NCI-H1105 treated with DMSO at 0.1 percent for 48 hours (cell line): ENCODE measurements around the gene AKNA.
"Not testable (repeated sequence)": the region's sequence is repeated elsewhere in the genome, so short reads cannot be mapped to it uniquely, and the experiment has no call there.

Experiments used
- DNase-seq: peaks from one replicate; lab custom pipeline; 2025; lab: John Stamatoyannopoulos, UW

The AKNA gene

DNA sequence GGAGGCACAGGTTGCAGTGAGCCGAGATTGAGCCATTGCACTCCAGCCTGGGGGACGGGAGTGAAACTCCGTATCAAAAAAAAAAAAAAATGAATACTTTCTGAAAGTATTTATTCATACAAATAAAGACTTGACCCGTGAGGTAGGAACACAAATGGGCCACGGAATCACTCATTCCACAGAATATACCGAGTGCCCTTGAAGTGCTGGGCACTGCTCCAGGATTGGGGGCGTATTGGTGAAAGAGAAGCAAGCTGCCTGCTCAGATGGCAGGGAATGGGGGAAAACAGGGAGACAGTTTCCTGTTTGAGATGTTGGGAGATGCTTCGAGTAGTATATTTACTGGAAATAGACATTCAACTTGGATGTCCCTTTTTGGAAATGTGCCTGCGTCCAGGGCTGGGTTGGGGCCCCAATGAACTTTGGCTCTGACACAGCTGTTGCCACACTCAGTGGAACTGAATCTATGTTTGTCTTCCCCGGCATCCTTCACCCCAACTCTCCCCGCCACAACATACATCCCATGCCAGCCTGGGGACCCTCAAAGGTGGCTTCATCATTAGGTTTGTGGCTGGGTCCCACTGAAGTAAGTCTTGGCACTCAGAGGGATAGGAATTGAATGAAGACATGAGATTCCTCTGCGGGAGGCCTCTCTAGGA, 65.5 kb downstream of the AKNA start:
- DNase-seq = not testable (repeated sequence)

DNA sequence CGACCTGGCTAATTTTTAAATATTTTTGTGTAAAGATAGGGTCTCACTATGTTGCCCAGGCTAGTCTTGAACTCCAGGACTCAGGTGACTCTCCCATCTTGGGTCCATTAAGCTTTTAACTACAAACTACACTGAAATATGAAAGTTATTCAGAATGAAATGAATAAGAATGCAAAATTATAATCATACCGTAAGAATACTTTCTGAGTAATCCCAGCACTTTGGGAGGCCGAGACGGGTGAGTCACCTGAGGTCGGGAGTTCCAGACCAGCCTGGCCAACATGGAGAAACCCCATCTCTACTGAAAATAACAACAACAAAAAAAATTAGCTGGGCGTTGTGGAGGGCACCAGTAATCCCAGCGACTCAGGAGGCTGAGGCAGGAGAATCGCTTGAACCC, 66.0 kb downstream of the AKNA start:
- DNase-seq = no peak

DNA sequence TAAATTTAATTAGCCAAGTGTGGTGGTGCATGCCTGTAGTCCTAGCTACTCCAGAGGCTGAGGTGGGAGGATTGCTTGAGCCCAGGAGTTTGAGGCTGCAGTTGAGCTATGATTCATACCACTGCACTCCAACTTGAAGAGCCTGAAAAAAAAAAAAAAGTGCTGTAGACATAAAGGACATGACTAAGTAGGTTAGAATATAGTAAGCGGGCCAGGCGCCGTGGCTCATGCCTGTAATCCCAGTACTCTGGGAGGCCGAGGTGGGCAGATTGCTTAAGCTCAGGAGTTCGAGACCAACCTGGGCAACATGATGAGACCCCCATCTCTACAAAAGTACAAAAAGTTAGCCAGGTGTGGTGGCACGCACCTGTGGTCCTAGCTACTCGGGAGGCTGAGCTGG, 67.1 kb downstream of the AKNA start:
- DNase-seq = not testable (repeated sequence)

- peak; percentile 81 for DNase-seq
These were observed 68.6 kb downstream of the AKNA start for GRCh38 chr9:114319147-114319546.

- no peak for DNase-seq
These were observed 69.4 kb downstream of the AKNA start for GRCh38 chr9:114318416-114318815.

GRCh38 chr9:114317665-114318357, 70.0 kb downstream of the AKNA start:
- no peak for DNase-seq

DNA sequence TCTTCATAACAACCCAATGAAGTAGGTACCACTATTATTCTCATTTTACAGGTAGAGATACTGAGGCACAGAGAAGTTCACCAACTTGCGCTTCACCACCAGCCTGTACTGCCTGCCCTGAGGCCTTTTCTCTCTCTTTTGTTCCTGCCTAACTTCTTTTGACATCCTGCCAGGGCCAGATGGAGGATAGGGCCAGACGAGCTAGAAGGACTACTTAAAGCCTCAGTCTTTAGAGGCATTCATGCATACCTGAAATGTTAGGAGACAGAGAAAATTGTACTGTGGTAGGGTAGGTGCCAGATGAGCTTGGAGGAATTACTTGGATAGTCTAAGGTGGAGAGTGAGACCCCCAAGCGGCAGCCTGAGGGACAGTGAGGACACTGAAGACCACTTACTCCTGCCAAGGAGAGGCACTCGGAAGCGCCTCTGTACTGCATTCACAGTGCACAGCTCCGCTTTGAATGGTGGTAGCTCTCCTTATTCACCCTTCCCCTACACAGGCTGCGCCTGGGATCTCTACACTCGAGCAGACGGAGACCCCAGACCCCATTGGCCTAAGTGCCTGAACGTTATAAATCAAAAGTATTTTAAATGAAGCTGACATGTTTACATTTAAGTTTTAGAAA, 71.1 kb downstream of the AKNA start:
- peak; percentile 9 for DNase-seq

GRCh38 chr9:114315723-114316363, 71.9 kb downstream of the AKNA start:
- no peak for DNase-seq

DNA sequence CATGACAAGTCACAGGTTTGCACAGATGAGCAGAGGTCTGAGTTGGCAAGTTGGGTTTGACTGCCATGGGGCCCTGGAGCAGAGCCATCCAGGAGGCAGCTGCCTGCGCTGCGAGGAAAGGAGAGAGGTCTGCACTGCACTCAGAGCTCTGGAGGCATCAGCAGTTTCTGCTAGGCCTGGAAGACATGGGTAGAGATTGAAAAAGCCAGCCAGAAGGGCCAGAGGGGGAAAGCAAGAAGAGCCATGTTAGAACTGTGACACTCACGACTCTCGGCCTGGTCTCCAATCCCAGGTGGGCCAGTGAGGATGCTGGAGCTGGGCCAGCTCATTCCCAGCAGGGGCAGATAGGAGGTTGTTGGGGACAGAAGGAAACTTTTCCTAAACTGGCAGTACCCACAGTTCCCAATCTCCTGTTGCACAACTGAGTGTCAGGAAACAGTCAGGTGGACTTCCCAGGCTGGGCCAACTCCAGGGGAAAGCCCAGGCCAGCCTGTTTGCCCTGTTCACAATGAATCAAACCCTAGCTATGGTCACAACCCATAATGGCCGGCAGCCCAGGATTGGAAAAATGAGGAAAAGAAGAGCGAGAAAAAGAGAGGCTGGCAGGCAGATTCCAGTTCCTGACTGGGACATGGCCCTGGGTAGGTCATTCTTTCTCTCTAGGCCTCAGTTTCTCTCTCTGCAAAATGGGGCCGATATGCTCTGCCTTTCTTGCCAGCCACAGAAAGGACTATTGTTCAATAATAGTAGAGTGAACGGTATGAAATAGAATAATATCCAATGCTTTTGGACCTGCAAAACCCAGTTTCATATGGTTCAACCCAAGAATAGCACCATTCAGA, 72.7 kb downstream of the AKNA start:
- DNase-seq = no peak

- DNase-seq = no peak
These were observed 73.4 kb downstream of the AKNA start for GRCh38 chr9:114314256-114314867.

GRCh38 chr9:114313186-114313585, 74.6 kb downstream of the AKNA start:
- no peak for DNase-seq

DNA sequence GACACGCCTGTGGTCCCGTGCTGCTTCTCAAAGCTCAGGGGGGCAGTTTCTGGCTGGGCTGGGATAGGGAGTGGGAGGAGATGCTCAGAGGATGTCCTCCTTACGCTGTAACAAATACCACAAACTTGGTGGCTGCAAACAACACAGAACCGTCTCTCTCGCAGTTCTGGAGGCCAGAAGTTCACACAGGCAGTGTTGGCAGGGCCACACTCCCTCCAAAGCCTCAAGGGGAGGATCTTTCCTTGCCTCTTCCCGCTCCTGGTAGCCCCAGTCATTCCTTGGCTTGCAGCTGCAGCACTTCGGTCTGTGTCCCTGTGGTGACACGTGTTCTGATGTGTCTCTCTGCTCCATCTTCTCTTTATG, 75.3 kb downstream of the AKNA start:
- DNase-seq = no peak

DNA sequence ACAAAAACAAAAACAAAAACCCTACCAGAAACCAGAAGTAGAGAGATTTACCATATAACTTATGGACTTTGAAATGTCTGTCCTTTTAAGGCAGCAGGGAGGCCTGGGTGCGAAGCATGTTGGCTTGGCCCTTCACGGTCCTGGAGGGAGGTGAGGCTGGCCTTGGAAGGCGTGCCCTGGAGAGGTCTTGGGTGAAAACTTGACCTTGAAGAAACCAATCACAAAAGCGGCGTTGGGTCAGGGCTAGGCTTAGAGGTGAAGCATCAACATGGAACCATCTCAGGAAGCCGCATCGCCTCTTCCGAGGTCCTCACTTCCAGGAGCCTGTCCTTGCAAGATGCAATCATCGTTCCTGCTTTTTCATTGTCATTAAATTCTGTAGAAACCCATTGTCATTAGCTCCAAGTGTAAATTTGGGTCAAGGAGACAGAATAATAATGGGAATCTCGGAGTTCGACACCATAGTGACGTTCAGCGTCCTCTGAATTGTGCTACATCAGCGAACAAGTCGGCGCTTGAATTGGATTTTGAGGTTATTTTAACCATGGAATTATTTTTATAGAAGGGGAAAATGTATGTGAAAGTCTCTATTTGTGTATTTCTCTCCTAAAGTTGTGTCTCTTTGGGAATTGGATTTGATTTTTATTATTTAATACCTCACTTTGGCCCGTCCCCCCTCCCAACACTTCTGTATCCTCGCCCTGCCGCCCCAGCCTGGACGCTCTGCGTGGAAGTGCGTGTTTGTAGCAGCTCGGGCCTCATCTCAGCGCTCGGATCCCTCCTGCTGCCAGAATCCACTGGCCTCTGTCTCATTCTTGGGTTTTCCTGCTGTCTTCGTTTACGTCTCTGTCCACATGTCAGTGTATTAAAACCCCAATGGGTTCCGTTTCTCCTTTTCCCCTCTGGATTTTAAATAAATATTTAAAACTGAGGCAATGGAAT, 75.9 kb downstream of the AKNA start:
- no peak for DNase-seq

DNA sequence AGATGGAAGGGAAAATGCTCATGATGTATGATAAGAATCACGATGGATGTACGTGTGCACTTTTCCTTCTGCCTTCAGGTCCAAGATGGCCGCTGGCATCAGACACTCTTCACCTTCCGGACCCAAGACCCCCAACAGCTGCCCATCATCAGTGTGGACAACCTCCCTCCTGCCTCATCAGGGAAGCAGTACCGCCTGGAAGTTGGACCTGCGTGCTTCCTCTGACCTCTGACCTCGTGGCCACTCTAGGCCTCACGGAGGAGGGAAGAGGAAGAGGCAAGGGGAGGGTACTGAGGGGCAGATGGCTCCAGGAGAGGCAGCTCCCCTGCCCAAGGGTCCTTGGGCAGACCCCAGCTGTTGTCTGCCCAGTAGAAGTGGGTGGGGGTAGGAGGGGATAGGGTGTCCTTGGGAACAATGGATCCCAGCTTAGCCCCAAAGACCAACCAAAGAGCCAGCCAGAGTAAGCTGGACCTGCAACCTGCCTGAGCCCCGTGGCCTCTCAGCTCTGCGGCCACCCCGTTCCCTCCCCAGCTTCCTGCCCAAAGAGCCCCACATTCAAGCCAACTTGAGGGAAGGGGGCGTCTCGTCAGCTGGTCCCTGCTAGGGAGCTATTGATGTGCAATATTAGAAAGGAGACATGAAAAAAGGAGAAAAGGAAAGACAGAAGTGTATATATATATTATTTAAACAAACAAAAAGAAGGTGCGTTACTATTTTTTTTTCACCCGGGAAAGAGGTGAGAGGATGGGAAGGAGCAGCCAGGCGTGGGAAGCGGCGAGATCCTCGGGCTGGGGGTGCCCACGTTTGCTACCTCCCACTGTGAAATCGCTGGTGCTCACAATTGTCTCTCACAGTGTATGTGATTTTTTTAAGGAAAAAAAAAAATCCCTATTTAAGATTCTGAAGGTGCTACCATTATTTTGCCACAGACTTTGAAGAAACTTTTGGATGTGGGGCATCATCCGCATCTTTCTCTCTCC, 77.0 kb downstream of the AKNA start:
- DNase-seq = no peak

- DNase-seq = no peak
These were observed 78.7 kb downstream of the AKNA start for GRCh38 chr9:114309096-114309495.

GRCh38 chr9:114308361-114308950, 79.3 kb downstream of the AKNA start:
- DNase-seq = no peak

DNA sequence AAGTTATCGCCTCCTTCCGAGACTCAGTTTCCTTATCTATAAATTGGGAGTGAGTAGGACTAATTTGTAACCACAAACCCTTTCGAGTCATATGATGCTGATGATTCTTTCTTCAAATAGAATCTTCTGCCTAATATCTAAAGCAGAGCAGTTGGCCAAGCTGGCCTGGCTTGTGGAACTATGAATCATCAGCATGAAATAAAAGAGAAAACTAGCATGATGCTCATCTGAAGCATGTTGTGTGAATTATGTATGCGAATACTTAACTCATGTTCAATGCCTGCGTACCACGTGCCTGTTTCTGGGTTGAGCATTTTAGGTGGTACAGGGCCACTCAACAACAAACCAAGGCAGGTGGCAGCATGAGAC, 79.9 kb downstream of the AKNA start:
- no peak for DNase-seq

GRCh38 chr9:114304416-114305188, 83.2 kb downstream of the AKNA start:
- no peak for DNase-seq
